ENCODE data around the gene GNAT1.

Gene GNAT1

DNA sequence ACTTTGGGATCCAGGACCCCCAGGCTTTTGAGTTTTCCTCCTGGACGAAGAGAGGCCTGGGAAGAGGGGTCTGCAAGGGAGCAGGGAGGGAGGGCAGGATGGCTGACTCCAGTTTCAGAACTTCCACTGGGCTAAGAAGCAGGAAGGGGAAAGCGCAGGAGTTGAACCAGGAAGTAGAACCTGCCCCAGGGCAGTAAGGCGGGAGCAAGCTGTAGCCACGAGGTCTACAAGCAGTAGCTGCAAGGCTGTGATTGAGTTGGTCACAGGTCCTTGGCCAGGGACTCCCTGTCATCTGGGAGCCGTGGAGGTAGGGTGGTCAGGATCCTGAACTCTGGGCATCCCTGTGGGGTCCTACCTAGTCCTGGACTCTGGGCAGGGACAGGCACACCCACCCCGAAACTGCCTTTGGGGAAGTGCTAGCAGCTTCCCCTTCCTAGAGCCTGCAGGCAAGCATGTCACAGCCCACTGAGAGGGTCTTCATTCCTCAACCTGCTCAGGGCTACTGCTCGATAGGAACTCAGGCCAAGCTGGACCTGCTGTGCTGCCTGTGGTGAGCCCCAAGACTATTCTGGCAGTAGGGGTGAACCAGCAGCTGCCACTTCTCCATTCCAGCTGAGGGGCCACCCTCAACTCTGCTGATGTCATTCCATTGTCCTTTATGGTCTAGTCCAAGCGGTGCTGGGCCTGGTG lies 38.8 kb downstream of the GNAT1 start (continued):
- TF ChIP-seq ZC3H10 (CRISPR knock-in tag; IDR thresholded peaks at IDR 0.05) (no peak), ZFP30 (CRISPR knock-in tag; IDR thresholded peaks at IDR 0.05) (no peak), OSR1 (CRISPR knock-in tag; IDR thresholded peaks at IDR 0.05) (no peak), ZFP3 (CRISPR knock-in tag; IDR thresholded peaks at IDR 0.05) (no peak)

DNA sequence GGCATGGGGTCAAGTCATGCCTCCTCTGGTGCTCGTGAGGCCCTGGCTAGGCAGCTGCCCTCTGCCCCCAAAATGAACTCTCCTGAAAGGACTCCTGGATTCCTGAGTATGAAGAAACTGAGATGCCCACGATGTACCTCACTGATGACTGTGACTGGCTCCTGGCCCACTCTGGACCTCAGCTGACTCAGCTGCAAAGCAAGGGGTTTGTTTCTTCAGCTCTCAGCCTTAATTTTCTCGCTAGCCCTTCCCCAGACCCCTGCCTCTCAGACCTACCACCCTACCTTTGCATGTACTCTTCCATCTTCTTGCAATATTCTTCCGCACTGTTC lies 39.4 kb downstream of the GNAT1 start:
- TF ChIP-seq TOX (CRISPR knock-in tag; IDR thresholded peaks at IDR 0.05; ENCODE audit: borderline replicate concordance) = no peak
- no peak for TF ChIP-seq TCF4 (CRISPR knock-in tag; IDR thresholded peaks at IDR 0.05; ENCODE audit: borderline replicate concordance)
- TF ChIP-seq POU6F1 (CRISPR knock-in tag; IDR thresholded peaks at IDR 0.05; ENCODE audit: borderline replicate concordance, low read depth) = no peak
- no peak for TF ChIP-seq ESRRG (CRISPR knock-in tag; IDR thresholded peaks at IDR 0.05)
- no peak for TF ChIP-seq CSDC2 (CRISPR knock-in tag; IDR thresholded peaks at IDR 0.05)
- no peak for TF ChIP-seq BACH2 (CRISPR knock-in tag; IDR thresholded peaks at IDR 0.05; ENCODE audit: borderline replicate concordance)
- TF ChIP-seq, protein P1, sequence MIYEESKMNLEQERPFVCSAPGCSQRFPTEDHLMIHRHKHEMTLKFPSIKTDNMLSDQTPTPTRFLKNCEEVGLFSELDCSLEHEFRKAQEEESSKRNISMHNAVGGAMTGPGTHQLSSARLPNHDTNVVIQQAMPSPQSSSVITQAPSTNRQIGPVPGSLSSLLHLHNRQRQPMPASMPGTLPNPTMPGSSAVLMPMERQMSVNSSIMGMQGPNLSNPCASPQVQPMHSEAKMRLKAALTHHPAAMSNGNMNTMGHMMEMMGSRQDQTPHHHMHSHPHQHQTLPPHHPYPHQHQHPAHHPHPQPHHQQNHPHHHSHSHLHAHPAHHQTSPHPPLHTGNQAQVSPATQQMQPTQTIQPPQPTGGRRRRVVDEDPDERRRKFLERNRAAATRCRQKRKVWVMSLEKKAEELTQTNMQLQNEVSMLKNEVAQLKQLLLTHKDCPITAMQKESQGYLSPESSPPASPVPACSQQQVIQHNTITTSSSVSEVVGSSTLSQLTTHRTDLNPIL (CRISPR knock-in tag; IDR thresholded peaks at IDR 0.05; ENCODE audit: low read depth) = no peak
- no peak for TF ChIP-seq PATZ1 (CRISPR knock-in tag; IDR thresholded peaks at IDR 0.05; ENCODE audit: borderline replicate concordance)
- TF ChIP-seq, protein P2, sequence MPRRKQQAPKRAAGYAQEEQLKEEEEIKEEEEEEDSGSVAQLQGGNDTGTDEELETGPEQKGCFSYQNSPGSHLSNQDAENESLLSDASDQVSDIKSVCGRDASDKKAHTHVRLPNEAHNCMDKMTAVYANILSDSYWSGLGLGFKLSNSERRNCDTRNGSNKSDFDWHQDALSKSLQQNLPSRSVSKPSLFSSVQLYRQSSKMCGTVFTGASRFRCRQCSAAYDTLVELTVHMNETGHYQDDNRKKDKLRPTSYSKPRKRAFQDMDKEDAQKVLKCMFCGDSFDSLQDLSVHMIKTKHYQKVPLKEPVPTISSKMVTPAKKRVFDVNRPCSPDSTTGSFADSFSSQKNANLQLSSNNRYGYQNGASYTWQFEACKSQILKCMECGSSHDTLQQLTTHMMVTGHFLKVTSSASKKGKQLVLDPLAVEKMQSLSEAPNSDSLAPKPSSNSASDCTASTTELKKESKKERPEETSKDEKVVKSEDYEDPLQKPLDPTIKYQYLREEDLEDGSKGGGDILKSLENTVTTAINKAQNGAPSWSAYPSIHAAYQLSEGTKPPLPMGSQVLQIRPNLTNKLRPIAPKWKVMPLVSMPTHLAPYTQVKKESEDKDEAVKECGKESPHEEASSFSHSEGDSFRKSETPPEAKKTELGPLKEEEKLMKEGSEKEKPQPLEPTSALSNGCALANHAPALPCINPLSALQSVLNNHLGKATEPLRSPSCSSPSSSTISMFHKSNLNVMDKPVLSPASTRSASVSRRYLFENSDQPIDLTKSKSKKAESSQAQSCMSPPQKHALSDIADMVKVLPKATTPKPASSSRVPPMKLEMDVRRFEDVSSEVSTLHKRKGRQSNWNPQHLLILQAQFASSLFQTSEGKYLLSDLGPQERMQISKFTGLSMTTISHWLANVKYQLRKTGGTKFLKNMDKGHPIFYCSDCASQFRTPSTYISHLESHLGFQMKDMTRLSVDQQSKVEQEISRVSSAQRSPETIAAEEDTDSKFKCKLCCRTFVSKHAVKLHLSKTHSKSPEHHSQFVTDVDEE (CRISPR knock-in tag; IDR thresholded peaks at IDR 0.05) = no peak
- TF ChIP-seq RARB (CRISPR knock-in tag; IDR thresholded peaks at IDR 0.05) = no peak
- no peak for TF ChIP-seq ARNTL (CRISPR knock-in tag; IDR thresholded peaks at IDR 0.05; ENCODE audit: borderline replicate concordance, low read depth)
- no peak for TF ChIP-seq ZNF8 (CRISPR knock-in tag; IDR thresholded peaks at IDR 0.05)
- TF ChIP-seq OSR1 (CRISPR knock-in tag; IDR thresholded peaks at IDR 0.05) = no peak
- no peak for ATAC-seq

DNA sequence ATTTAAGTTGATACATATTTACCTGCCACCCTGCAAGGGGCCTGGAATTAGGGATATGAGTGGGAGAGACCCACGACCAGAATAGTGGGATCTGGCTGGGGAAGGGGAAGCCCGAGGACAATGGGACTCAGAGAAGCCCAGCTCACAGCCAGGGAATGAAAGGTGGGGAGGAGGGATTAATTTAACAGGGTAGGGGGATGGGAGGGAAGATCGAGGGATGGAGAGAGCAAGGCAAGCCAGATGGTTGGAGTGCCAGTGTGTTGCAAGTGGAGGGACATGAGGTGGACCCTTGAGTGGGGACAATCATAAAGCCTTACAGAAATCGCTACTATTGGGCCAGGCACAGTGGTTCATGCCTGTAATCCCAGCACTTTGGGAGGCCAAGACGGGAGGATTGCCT lies 40.2 kb downstream of the GNAT1 start:
- TF ChIP-seq ZNF70 (CRISPR knock-in tag; IDR thresholded peaks at IDR 0.05) = no peak
- TF ChIP-seq, protein P1 (CRISPR knock-in tag; IDR thresholded peaks at IDR 0.05; ENCODE audit: low read depth) = no peak
- TF ChIP-seq PPARA (CRISPR knock-in tag; IDR thresholded peaks at IDR 0.05; ENCODE audit: borderline replicate concordance) = no peak
- no peak for TF ChIP-seq CSDC2 (CRISPR knock-in tag; IDR thresholded peaks at IDR 0.05)
- TF ChIP-seq ZNF565 (CRISPR knock-in tag; conservative IDR thresholded peaks at IDR 0.05; ENCODE audit: low read depth) = no peak
- TF ChIP-seq ZFP3 (CRISPR knock-in tag; IDR thresholded peaks at IDR 0.05) = no peak
- no peak for TF ChIP-seq PATZ1 (CRISPR knock-in tag; IDR thresholded peaks at IDR 0.05; ENCODE audit: borderline replicate concordance)
- TF ChIP-seq SNAI2 (CRISPR knock-in tag; IDR thresholded peaks at IDR 0.05) = no peak
- TF ChIP-seq ISL1 (CRISPR knock-in tag; IDR thresholded peaks at IDR 0.05) = no peak
- TF ChIP-seq ZFP30 (CRISPR knock-in tag; IDR thresholded peaks at IDR 0.05) = no peak
- no peak for TF ChIP-seq OSR1 (CRISPR knock-in tag; IDR thresholded peaks at IDR 0.05)
- no peak for TF ChIP-seq POU6F1 (CRISPR knock-in tag; IDR thresholded peaks at IDR 0.05; ENCODE audit: borderline replicate concordance, low read depth)
- TF ChIP-seq, protein P2 (CRISPR knock-in tag; IDR thresholded peaks at IDR 0.05) = no peak
- TF ChIP-seq ZC3H10 (CRISPR knock-in tag; IDR thresholded peaks at IDR 0.05) = no peak
- no peak for TF ChIP-seq ESRRG (CRISPR knock-in tag; IDR thresholded peaks at IDR 0.05)
- TF ChIP-seq ZNF8 (CRISPR knock-in tag; IDR thresholded peaks at IDR 0.05) = no peak
- no peak for ATAC-seq

Data from SK-N-SH treated with all-trans-retinoic acid at 6 μM for 48 hours (cell line).